Choroid plexus epithelial cell (primary cell): Measurements from ENCODE around the gene HMCN1.
A peak's percentile ranks its signal among the peaks of the same experiment; 100 is the strongest.

ENCODE experiments used
- DNase-seq: peaks from one replicate; pipeline ENCODE4 v3.0.0-alpha.2; 2010; ENCODE audit warnings: low read depth
- H3K4me3 ChIP-seq: 2 replicates; pipeline ENCODE4 v1.5.1; 2011; ENCODE audit warnings: low read depth, mild to moderate bottlenecking, control low read depth, low read length, moderate library complexity
- TF ChIP-seq, protein P1 (sequence below): conservative IDR thresholded peaks from 2 replicates; pipeline ENCODE4 v1.5.1; 2011; ENCODE audit warnings: low read depth, mild to moderate bottlenecking, control low read depth, inconsistent platforms, low read length, moderate library complexity

The HMCN1 gene

GRCh38 chr1:185990565-185990964 lies 256.4 kb downstream of the HMCN1 start:
- TF ChIP-seq, protein P1, sequence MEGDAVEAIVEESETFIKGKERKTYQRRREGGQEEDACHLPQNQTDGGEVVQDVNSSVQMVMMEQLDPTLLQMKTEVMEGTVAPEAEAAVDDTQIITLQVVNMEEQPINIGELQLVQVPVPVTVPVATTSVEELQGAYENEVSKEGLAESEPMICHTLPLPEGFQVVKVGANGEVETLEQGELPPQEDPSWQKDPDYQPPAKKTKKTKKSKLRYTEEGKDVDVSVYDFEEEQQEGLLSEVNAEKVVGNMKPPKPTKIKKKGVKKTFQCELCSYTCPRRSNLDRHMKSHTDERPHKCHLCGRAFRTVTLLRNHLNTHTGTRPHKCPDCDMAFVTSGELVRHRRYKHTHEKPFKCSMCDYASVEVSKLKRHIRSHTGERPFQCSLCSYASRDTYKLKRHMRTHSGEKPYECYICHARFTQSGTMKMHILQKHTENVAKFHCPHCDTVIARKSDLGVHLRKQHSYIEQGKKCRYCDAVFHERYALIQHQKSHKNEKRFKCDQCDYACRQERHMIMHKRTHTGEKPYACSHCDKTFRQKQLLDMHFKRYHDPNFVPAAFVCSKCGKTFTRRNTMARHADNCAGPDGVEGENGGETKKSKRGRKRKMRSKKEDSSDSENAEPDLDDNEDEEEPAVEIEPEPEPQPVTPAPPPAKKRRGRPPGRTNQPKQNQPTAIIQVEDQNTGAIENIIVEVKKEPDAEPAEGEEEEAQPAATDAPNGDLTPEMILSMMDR = no peak
- no peak overlapping the region for H3K4me3 ChIP-seq
- no peak for DNase-seq

- TF ChIP-seq, protein P1 = no peak
- no peak for DNase-seq
- H3K4me3 ChIP-seq = no peak overlapping the region
Observed at GRCh38 chr1:185991266-185991665, 257.1 kb downstream of the HMCN1 start.

GRCh38 chr1:185996211-185996610 lies 262.0 kb downstream of the HMCN1 start:
- TF ChIP-seq, protein P1 = no peak
- DNase-seq = peak; percentile 85
- H3K4me3 ChIP-seq = no peak overlapping the region

DNA sequence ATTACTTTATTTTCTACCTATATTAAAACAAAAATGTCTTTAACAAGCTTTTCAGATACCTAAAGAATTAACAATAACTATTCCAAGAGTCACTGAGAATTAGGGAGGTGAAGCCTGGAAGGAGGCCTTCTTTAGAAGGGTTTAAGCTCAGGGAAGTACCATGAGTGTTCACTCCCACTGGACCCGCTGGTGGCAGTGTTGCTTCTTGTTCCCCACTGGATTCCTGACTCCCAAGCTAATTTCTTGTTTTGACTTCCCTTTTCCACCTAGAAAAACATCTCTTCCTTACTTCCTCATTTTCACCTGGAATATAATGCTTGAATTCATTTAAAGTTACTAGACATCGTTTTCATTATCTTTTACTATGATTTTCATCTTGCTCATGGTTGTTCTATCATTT lies 264.2 kb downstream of the HMCN1 start:
- no peak overlapping the region for H3K4me3 ChIP-seq
- DNase-seq = no peak
- TF ChIP-seq, protein P1 = peak; percentile 31

DNA sequence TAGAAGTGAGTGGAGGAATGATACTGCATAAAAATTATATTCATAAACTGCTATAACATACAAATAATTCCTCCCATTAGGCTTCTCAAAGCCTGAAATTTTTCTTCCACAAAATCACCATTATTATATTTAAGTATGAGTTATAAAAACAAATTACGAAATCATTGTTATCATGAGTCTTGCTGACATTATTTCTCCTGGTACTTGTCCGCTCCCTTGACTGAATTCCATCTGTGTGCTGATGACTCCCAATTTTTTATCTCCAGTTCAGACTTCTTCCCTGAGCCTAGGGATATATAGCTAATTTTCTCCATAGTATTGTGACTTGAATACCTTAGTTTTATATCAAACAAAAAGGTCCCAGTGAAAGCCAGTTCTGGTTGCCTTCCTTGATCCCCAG lies 268.2 kb downstream of the HMCN1 start:
- DNase-seq = peak; percentile 38
- TF ChIP-seq, protein P1 = no peak
- H3K4me3 ChIP-seq = no peak overlapping the region

GRCh38 chr1:186009039-186009737 lies 275.0 kb downstream of the HMCN1 start:
- no peak overlapping the region for H3K4me3 ChIP-seq
- DNase-seq = no peak
- TF ChIP-seq, protein P1 = no peak
